ENCODE data around the gene NUP153. TPM values are rescaled to one million over a fixed set of nuclear protein-coding genes. Genes with fewer than 3 reads are reported as not detected.

NUP153 gene
- total RNA-seq, 1 experiment from 2014 or later = 99.3 TPM

DNA sequence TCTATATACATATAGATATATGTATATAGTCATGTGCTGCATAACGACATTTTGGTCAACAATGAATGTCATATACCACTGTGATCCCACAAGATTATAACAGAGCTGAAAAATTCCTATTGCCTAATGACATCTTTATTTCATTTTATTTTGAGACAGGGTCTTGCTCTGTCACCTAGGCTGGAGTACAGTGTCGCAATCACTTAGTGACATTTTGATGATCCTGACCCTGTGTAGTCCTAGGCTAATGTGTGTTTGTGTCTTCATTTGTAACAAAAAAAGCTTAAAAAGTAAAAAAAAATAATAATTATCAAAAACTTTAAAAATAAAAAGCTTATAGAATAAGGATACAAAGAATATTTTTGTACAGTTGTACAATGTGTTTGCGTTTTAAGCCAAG is 110.6 kb downstream of the NUP153 start:
- H3K79me2 ChIP-seq (ENCODE audit: insufficient read depth, low read length) = no peaks in the 10 kb centered on the region
- H3K14ac ChIP-seq (ENCODE audit: insufficient read depth, low read length) = no peak overlapping the region
- H2BK12ac ChIP-seq (ENCODE audit: insufficient read length, low read depth, low read length) = no peak overlapping the region
- no CpG with 5 or more reads among the region's 3 CpGs for WGBS (ENCODE audit: extremely low coverage, insufficient read length, low lambda C conversion rate)
- Mint-ChIP-seq H3K4me3 (no peak overlapping the region), H3K27me3 (ENCODE audit: low read depth) (no peaks in the 10 kb centered on the region), H3K9me3 (no peaks in the 10 kb centered on the region), H3K27ac (no peak overlapping the region), H3K4me1 (peaks cover 4 to 8% of the 10 kb centered on the region in 2 experiments), H3K36me3 (ENCODE audit: insufficient read depth in 1 of 3, low read depth in 3 of 3) (no peaks in the 10 kb centered on the region; a peak in 1 of 7 replicates)
- no peak overlapping the region for H2BK15ac ChIP-seq (ENCODE audit: low read depth, low read length)
- no peak overlapping the region for H2AK5ac ChIP-seq (ENCODE audit: insufficient read length, low read length)
- TF ChIP-seq CTCF (conservative IDR thresholded peaks at IDR 0.05) = no peak
- peaks cover 3% of the 10 kb centered on the region for H3K23me2 ChIP-seq (ENCODE audit: insufficient read length, low read depth, low read length, poor library complexity, severe bottlenecking)
- H2AFZ ChIP-seq (ENCODE audit: low read length) = no peak overlapping the region
- no peak overlapping the region for H3K23ac ChIP-seq (ENCODE audit: insufficient read length, low read depth, low read length)
- H2BK5ac ChIP-seq (ENCODE audit: insufficient read length, low read length) = no peak overlapping the region
- H3K27ac ChIP-seq (ENCODE audit: insufficient read length, low read depth, low read length) = no peak overlapping the region
- H3K9ac ChIP-seq (ENCODE audit: extremely low read depth, insufficient read length, low read length) = no peak overlapping the region
- H3K4me1 ChIP-seq (ENCODE audit: insufficient read depth, low read length) = no peaks in the 10 kb centered on the region
- no peak overlapping the region for H3K56ac ChIP-seq (ENCODE audit: insufficient read length, low read depth, low read length)
- H4K5ac ChIP-seq (ENCODE audit: insufficient read length, low read depth, low read length) = no peak overlapping the region
- no peak overlapping the region for H3K4ac ChIP-seq (ENCODE audit: low read depth, low read length)
- no peak overlapping the region for H3K4me2 ChIP-seq (ENCODE audit: insufficient read depth, insufficient read length, low read length)
- no peak overlapping the region for H4K8ac ChIP-seq (replicated peaks; ENCODE audit: insufficient read length, low read depth, low read length)
- no peak overlapping the region for H3T11ph ChIP-seq (ENCODE audit: low read length)
- H2BK20ac ChIP-seq (ENCODE audit: low read depth, low read length, poor library complexity, severe bottlenecking) = no peak overlapping the region
- no peak overlapping the region for H3K18ac ChIP-seq (ENCODE audit: insufficient read length, low read depth, low read length)
- no peaks in the 10 kb centered on the region for H4K20me1 ChIP-seq (ENCODE audit: control insufficient read depth, insufficient read depth, insufficient read length)
- H3K9me3 ChIP-seq (ENCODE audit: control insufficient read depth, low read depth, low read length) = no peaks in the 10 kb centered on the region
- H2BK120ac ChIP-seq (ENCODE audit: low read depth, low read length, poor library complexity, severe bottlenecking) = no peak overlapping the region
- no peak overlapping the region for H4K91ac ChIP-seq (ENCODE audit: insufficient read length, low read depth, low read length)
- no peaks in the 10 kb centered on the region for H3K27me3 ChIP-seq (ENCODE audit: insufficient read depth, low read length)
- no peak for DNase-seq
- no peaks in the 10 kb centered on the region for H3K79me1 ChIP-seq (ENCODE audit: insufficient read depth, low read depth, low read length, poor library complexity, severe bottlenecking)

Data from H9 (cell line).